ENCODE data around the gene MAP2K1.

The MAP2K1 gene

DNA sequence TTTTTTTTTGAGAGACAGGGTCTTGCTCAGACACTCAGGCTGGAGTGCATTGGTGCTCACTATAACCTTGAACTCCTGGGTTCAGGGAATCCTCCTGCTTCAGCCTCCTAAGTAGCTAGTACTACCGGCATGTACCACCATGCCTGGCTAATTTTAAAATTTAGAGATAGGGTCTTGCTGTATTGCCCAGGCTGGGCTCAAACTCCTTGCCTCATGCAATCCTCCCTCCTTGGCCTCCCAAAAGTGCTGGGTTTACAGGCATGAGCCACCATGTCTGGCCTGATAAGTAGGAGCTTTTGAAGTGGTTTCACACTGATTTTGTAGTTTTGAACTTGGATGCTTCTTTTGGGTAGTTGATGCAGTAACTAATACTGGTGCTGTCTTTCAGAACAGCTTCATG is 7.8 kb downstream of the MAP2K1 start:
- DNase-seq: no peak

DNA sequence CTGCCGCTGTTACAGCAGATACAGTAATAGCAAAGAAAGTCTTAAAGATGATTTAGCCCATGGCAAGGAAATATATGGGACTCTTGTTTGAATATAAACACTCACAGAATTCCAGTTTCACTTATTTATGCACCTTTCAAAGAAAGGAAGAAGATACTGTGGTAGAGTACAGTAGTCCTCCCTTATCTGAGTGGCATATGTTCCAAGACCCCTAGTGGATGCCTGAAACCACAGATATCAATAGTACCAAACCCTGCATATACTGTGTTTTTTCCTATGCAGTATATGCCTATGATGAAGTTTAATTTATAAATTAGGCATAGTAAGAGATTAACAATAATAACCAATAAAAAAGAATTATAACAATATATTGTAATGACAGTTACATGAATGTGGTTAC is 8.2 kb downstream of the MAP2K1 start:
- no peak for DNase-seq

DNA sequence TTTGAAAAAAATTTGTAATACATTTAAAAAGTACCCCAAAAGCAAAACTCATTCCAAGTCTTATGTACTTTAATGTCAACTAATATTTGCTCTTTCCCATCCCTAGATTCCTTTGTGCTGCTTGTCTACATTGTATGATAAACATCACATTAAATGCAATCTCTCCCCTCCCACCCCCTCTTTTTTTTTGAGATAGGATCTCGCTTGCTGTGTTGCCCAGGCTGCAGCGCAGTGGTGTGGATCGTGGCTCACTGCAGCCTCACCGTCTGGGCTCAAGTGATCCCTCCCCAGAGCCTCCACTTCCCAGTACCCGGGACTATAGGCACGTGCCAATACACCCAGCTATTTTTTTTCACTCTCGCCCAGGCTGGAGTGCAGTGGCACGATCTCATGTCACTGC is 12.6 kb downstream of the MAP2K1 start:
- no peak for DNase-seq

DNA sequence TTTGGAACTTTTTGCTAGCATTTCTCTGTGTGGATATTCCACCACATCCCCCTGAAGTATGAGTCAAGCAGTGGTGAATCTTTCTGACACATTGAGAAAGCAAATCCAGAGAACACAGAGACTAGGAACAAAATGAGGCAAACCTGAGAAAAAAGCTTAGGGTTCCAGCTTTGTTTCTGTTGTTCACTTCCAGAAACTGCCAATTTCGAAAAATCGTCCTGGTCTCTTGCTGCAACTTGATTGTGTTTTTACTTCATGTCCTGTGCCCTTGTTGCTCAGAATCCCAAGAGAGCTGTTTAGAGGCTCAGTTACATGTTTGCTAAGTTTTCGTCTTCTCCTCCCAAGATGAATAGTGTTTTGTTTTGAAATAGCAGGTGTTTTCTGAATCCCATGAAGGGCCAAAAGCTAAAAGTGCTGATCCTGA is 13.7 kb downstream of the MAP2K1 start:
- DNase-seq: no peak

DNA sequence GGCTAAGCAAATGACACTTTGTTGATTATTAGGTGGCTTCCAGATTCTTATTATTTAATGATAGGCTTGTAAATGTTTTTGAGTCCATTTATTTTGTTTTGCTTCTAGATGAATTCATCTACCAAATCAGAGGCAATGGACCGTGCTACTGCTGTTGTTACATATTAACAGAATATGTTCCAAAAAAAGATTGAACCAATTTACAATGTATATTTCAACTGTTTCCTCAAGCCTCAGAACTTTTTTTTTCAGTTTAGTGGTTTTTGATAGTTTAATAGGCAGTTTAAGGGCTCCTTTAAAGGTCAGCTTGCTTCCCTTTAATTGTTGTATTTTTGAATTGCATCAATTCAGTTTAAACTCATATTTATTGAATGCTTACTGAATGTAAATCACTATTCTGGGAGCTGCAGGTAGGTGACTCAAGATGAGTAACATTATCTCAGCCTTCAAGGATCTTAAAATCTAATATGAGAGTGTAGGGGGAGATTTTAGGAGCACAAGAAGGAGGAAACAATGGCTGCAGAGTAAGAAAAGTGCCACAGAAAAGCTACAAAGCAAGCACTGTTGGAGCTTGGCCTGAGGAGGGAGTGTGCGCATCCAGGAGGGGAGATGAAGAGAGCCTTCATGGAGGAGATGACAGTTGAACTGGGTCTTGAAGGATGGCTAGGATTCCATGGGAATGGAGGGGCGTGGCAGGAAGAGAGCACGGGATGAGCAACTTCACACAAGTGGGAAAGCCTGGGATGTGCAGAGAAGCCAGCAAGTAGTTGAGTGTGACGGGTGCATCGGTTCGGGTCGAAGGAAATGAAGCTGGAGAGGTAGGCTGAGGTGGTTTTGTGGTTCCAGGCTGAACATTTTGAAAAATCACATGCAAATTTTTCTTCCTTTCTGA is 14.7 kb downstream of the MAP2K1 start:
- no peak for DNase-seq

DNA sequence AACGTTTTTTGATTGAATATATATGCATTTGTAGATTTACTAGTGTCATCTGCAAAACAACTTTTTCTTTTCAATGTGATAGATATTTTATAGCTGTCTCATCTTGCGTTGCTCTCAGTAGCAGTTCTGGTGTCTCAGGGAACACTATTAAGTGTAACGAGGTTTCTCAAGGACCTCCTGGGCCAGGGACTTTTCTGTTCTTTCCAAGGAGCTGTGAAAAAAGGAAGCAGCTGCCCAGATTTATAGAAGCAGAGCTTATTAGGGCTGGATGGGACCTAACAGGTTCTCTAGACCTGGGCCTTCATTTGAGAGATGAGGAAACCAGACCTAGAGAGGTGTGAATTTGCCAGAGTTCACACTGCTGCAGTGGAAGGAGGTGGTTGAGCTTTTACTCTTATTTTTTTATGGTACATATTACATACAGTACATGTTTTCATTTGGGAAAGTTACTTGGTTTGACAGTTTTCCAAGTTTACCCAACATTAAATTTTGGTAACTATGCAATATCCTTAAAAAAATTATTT is 16.1 kb downstream of the MAP2K1 start:
- no peak for DNase-seq

DNA sequence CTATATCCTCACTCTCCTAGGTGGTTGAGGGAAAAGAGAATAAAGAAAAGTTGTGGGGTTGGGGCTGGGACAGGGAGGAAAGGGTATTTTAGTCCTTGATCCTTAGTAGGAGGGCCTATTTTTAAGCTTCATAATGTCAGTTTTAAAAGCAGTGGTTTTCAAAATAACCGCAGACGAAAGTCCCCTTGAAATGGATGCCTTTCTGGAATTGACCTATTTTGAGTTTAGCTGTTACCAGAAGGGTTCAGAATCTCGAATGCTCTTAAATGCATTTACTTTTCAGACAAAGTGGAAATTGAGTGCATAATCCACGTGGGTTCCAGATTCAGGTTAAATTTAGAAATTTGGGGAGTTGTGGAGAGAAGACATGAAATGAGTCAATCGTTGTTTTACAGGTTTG is 16.6 kb downstream of the MAP2K1 start:
- no peak for DNase-seq

DNA sequence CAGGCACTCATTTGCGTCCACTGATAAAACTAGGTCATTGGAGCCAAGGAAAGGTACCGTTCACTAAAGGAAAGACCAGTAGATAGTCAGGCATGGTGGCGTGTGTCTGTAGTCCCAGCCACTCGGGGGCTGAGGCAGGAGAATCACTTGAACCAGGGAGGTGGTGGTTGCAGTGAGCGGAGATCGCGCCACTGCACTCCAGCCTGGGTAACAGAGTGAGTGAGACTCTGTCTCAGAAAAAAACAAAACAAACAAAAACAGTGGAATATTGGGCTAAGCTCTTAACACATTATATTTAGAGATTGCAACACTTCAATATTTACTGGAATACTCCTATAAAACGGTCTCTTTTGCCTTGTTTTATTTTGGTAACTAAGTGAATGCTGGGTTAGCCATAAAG is 17.4 kb downstream of the MAP2K1 start:
- no peak for DNase-seq

DNA sequence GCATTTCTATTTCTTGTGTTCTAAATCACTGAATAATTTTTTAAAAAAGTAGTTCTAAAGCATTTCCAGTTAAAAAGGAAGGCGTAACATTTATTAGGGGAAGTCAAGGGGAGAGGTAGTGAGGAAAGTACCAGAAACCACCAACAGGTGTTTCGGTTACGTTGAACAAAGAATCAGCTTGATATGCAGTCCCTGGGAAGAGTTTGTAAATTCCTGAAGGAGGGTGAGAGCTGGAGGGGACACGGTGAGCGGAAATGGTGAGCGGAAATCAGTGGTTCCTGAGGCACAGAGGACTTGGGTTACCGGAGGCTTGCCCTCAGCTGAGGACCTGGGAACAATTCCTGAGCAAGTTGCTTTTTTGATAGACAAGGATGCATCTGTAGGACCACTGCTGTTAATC is 17.8 kb downstream of the MAP2K1 start:
- DNase-seq: no peak

DNA sequence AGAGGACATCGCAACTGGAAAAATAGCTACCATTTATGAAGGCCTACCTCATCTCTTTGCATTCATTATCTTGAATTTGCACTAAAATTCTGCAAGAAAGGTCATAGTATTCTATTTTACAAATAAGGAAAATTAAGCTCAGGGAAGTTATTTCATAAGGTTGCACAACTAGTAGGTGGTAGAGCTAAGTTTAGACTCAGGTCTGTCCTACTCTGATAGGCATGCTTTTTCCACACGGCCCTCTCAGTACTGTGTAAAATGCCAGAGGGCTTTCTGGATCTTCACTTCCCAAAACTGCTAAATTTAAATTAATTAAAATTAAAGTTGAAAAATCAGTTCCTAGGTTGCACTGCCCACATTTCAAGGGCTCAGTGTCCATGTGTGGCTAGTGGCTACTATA is 18.3 kb downstream of the MAP2K1 start:
- no peak for DNase-seq

DNA sequence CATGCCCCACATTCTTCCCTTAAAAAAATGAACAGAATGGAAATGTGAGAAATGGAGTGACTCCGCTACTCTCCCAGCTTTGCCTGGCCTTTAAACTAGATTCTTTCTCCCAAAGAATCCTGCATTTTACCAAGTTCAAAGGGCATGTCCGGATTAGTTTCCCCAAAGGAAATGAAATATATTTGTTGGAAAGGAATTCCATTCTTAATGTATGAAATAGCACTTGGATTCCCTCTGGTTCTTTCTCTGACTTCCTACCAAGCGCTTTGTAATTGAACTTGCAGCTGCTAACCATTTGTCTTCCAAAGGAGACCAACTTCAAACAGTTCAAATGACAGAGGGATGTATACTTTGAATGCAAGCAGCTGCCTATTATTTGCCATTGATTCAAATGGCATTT is 18.9 kb downstream of the MAP2K1 start:
- DNase-seq: no peak

DNA sequence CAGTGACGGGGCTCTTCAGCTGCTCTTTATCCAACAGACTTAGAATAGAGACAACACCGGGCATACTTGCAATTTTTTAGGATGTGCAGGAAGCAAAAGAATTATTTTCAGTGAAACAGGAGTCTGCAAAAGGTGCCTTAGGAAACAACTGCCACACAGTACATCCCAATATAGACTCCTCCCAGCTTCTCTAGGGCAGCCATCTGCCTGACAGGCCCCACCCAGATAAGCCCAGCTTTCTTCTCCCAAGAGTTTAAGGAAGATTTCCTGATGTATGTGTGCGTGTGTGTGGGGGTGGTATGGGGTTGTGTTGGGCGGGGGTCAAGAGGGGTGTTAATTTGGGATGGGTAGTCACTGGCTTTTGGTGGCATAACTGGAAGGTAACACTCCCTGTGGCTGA is 21.5 kb downstream of the MAP2K1 start:
- no peak for DNase-seq

DNA sequence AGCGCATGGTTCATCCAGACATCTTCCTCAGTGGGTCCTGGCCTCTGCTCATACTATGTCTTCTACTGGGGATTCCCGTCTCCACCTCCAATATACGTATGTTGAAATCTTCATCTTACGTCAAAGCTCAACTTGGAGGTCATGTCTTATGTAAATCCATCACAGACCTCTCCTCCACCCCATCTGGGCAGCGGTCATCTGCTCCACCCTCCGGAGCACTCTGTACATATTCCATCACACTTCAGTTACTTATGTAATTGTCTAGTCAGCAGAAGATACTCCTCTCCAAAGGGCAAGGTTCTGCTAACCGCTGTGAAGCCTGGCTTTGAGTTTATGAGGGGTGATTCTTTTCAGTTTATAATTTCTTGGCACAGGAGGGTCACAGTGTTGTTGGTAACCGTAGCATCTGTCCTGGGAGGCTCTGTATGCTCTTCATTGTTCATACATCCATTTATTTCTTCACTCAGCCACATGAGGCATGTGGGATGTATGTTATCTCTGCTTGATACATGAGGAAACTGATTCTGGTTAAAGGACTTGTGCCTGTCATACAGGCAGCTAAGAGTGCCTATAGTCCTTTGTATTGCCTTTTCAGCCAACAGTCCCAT is 22.1 kb downstream of the MAP2K1 start:
- no peak for DNase-seq

DNA sequence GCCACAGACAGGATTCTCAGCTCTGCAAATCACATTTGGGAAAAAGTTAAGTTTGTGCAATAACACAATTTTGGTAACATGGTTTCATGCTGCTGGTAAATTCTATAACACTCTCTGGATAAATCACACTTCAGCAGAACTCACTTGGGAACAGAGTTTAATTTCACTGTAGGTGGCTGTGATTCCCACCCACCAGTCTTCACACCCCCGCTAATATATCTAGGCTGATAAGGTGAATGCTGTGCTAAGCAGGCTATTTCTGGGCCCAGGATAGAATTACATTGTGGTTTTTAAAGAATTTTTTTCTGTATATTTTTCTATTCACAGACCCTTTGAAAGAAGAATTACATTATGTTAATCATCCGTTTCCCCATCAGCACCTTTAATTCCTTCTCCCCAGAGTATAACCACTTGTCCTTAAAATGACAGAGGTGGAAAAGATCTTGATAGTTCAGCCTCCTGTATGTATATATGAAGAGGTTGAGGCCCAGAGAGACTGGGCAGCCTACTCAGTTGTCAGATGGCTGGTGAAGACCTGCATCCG is 22.9 kb downstream of the MAP2K1 start:
- no peak for DNase-seq

DNA sequence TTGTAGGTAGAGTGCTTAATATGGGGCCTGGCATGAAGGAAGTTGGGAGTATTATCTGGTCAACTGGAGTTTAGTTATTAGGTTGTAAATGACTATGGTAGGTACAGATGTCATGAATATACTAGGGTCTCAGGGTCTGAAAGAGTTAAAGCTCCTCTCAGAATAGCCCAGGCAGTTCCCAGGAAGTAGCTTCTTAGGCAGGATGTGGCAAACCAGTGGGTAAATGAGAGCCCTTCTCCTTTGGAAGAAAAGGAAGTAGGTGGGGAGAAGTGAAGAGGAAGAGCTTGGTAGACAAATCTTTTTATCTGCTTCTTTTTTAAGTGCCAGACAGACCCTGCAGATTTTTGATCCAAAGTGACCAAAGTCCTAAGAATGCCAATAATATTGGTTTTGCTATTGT is 24.5 kb downstream of the MAP2K1 start:
- no peak for DNase-seq

DNA sequence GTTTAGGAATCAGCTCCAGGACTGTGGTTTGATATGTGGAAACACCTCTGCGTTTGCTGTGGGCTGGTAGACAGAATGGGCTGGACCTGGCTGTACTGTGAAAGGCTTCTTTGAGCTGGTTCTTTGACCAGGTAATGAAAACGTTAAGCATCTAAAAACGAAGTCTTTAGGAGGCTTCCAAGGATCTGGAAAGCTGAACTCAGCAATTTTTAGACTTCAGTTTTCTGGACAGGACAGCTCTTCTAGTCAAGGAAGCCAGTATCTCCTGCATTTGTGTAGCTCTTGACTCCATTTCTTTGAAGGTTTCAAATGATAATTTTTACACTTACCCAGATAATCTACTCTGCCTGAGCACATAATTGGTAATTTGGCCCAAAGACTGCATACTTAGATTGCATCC is 25.5 kb downstream of the MAP2K1 start:
- no peak for DNase-seq

DNA sequence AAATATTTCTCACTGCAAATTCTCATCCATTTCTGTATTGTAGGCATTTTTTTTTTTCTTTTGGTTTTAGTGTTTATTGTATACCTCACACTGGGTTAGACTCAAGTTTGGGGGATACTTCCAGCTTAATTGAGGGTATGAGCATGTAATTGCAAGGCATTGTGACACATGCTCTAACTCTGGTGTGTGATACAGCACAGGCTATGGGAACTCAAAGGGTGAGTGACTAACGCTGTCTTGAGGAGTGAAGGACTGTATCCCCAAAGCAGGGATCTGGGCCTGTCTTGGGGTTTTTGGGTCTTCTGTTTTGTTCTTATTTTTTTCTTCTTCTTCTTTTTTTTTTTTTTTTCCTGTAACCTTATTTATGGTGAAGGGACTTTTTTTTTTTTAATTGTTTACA is 26.9 kb downstream of the MAP2K1 start:
- DNase-seq: no peak

DNA sequence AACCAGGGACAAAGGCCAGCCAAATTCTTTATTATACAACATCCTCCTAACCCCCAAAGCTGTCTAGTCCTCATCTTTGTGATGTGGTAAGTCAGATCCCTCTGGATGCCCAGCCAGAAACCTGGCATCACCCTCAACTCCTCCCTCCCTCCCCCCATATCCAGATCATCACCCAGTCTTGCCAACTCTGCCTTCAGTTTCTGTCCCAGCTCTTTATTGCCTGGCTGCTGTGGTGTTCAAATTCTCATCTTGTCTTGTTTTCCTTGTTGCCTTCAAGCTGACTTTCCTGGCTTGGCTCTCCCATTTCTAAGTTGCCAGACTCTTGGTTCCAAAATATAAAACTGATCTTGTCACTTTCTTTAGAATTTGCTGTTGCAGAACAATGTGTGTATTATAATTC is 28.6 kb downstream of the MAP2K1 start:
- DNase-seq: no peak

DNA sequence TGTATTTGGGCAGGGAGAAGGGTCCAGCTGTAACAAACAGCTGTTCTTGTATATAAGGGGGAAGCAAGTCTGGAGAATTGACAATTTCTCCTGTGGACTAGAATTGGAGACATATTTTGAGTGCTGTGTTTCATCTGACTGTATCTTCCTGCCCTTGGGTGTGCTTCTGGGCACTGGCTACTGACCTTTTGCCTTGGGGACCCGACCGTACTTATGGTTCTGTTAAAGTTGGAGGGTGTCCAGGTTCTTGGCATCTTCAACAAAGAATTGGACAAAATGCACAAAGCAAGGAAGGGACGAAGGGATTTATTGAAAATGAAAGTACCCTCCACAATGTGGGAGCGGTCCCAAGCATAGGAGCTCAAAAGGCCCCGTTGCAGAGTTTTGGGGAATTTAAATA is 31.0 kb downstream of the MAP2K1 start:
- DNase-seq: no peak

DNA sequence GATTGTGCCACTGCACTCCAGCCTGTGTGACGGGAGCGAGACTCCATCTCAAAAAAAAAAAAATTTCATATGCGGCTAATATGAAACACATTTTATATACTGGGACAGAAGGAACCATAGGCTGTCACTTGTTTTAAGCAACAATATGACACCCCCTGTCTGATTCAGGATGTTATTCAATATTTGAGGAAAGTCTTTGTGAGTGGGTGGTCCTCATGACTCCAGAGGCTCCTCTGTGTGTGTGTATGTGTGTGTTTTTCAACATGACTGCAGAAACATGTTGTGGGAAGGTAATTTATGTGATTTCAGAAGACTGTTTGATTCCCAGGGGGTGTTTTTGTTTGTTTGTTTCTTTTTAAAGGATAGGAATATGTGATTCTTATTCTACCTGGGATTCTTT is 32.8 kb downstream of the MAP2K1 start:
- DNase-seq: no peak

DNA sequence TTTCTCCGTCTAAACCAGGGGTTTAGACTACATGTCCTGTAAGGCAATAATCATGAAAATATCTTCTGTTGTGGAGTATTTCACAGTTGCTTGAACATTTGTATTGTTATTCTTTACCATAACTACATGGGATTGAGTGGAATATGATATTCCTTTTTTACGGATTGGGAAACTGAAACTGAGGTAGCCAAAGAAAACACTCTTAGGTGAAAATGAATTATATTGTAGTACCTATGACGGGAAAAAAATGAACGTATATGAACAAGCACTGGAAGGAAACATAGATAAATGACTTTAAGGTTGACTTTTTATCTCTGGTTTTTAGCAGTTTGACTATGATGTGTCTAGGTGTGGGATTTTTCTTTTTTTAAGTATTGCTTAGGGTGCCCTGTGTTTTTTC is 35.6 kb downstream of the MAP2K1 start:
- no peak for DNase-seq

DNA sequence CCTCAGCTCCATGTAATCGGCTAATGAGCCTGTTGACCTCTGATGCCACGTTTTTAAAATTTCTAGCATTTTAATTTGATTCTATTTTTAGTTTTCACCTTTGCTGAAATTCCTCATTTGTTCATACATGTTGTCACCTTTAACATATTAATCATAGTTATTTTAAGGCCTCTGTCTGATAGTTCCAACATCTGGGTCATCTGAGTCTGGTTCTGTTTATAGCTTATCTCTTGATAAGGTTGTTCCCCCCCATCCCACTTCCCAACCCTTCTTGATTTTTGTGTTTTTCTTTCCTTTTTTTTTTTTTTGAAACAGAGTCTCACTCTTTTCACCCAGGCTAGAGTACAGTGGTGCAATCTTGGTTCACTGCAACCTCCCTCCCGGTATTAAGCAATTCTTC is 36.4 kb downstream of the MAP2K1 start:
- DNase-seq: no peak

DNA sequence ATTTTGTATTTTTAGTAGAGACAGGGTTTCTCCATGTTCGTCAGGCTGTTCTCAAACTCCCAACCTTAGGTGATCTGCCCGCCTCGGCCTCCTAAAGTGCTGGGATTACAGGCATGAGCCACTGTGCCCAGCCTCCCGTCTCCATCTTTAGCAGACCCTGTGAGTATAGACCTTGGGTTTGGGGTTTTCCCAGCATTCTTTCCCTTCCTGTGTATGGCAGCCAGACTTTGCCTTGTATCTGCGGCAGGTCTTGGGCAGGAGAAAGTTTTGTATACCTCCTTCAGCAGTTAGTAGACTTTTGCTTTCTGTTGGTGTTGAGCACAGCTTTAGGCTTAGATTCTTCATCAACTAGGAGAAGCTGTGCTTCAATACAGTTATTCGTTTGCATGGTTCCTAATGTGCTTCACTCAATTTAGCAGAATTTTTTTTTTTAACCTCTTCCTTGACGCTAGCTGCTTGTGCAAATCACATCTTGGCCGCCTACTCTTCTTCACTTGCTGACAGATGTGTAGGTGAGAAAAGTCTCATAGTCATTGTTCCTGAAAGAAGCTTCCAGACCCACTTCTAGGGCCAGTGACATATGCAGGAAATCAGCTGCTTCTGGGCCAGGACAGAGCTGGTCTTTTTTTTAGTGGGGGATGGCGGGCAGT is 38.4 kb downstream of the MAP2K1 start:
- DNase-seq: no peak

DNA sequence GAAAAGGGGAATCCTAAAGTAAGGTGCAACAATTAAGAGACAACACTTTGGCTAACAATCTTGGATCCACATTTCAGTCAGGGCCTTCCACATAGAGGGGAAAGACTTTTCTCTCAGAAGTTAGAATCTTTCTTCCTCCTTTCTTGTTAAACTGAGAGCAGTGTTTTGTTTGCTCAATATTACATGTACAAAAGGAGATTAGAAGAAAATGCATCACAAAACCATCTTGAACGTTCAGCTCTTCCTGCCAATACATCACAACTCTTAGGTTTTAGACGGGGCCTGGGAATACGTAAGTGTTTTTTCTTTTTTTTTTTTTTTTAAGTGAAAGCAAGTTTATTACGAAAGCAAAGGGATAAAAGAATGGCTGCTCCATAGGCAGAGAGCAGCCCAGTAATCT is 39.1 kb downstream of the MAP2K1 start:
- no peak for DNase-seq
